Glutamatergic neuron (in vitro differentiated cells): ENCODE data around the gene ELAC1. TPM values are rescaled to one million over a fixed set of nuclear protein-coding genes. Genes with fewer than 3 reads are reported as not detected.
"Not testable (repeated sequence)": the region's sequence is repeated elsewhere in the genome, so short reads cannot be mapped to it uniquely, and the experiment has no call there.

Source experiments
- DNase-seq: peaks from one replicate; pipeline ENCODE4 v3.0.0; 2022
- H3K27ac Mint-ChIP-seq: one replicate; pipeline ENCODE4 v1.8.0; 2020; ENCODE audit warnings: mild to moderate bottlenecking, mixed read lengths, inconsistent platforms; ENCODE audit not compliant: unreplicated experiment
- H3K27me3 Mint-ChIP-seq: one replicate; pipeline ENCODE4 v1.8.0; 2020; ENCODE audit warnings: mild to moderate bottlenecking, moderate library complexity, mixed read lengths, inconsistent platforms; ENCODE audit not compliant: unreplicated experiment
- H3K36me3 Mint-ChIP-seq: one replicate; pipeline ENCODE4 v1.8.0; 2020; ENCODE audit warnings: mild to moderate bottlenecking, mixed read lengths, inconsistent platforms; ENCODE audit not compliant: unreplicated experiment
- H3K4me1 Mint-ChIP-seq: one replicate; pipeline ENCODE4 v1.8.0; 2020; ENCODE audit warnings: mild to moderate bottlenecking, low read depth, mixed read lengths, inconsistent platforms; ENCODE audit not compliant: unreplicated experiment
- H3K4me3 Mint-ChIP-seq: one replicate; pipeline ENCODE4 v1.8.0; 2020; ENCODE audit warnings: mild to moderate bottlenecking, mixed read lengths, inconsistent platforms; ENCODE audit not compliant: unreplicated experiment
- H3K9me3 Mint-ChIP-seq: one replicate; pipeline ENCODE4 v1.8.0; 2020; ENCODE audit warnings: mild to moderate bottlenecking, moderate library complexity, mixed read lengths, inconsistent platforms; ENCODE audit not compliant: unreplicated experiment
- CTCF ChIP-seq: fragments of 200-600 bp; sonication (generic); IDR thresholded peaks from one replicate; pipeline ENCODE4 v1.5.0; 2021; ENCODE audit not compliant: partially characterized antibody, unreplicated experiment
- total RNA-seq: library from RNA; stranded (reverse); fragmentation: NEBNext Ultra II Directional; extraction: Animal tissue kit (Norgen Biotek cat#: 25700); gene quantifications from one replicate; pipeline ENCODE4 v1.2.1, GENCODE V29; 2021; ENCODE audit not compliant: unreplicated experiment

ELAC1 gene
- total RNA-seq, 1 donor from 2014 or later = 9.2 TPM

- no peaks in the 10 kb centered on the region for H3K4me1 Mint-ChIP-seq
- no peak for TF ChIP-seq CTCF
- H3K36me3 Mint-ChIP-seq = no peaks in the 10 kb centered on the region
- H3K27ac Mint-ChIP-seq = no peak overlapping the region
- no peaks in the 10 kb centered on the region for H3K27me3 Mint-ChIP-seq
- H3K4me3 Mint-ChIP-seq = no peak overlapping the region
- H3K9me3 Mint-ChIP-seq = no peaks in the 10 kb centered on the region
- DNase-seq = no peak
Observed at GRCh38 chr18:50944245-50944932, 23.5 kb upstream of the ELAC1 start.

GRCh38 chr18:50945918-50946317 lies 21.9 kb upstream of the ELAC1 start:
- not testable (repeated sequence) for H3K27me3 Mint-ChIP-seq, H3K36me3 Mint-ChIP-seq, H3K4me1 Mint-ChIP-seq, DNase-seq, H3K27ac Mint-ChIP-seq, H3K4me3 Mint-ChIP-seq, H3K9me3 Mint-ChIP-seq

GRCh38 chr18:50947899-50948298 lies 19.9 kb upstream of the ELAC1 start:
- no peak for TF ChIP-seq CTCF
- H3K36me3 Mint-ChIP-seq = no peaks in the 10 kb centered on the region
- H3K27me3 Mint-ChIP-seq = peaks cover 1% of the 10 kb centered on the region
- no peak overlapping the region for H3K4me3 Mint-ChIP-seq
- H3K4me1 Mint-ChIP-seq = no peaks in the 10 kb centered on the region
- DNase-seq = no peak
- no peaks in the 10 kb centered on the region for H3K9me3 Mint-ChIP-seq
- no peak overlapping the region for H3K27ac Mint-ChIP-seq

GRCh38 chr18:50949185-50949584 lies 18.7 kb upstream of the ELAC1 start:
- no peaks in the 10 kb centered on the region for H3K36me3 Mint-ChIP-seq
- no peaks in the 10 kb centered on the region for H3K4me1 Mint-ChIP-seq
- peaks cover 1% of the 10 kb centered on the region for H3K27me3 Mint-ChIP-seq
- no peak overlapping the region for H3K4me3 Mint-ChIP-seq
- no peak overlapping the region for H3K27ac Mint-ChIP-seq
- DNase-seq = no peak
- TF ChIP-seq CTCF = no peak
- no peaks in the 10 kb centered on the region for H3K9me3 Mint-ChIP-seq

GRCh38 chr18:50950626-50951025 lies 17.2 kb upstream of the ELAC1 start:
- no peaks in the 10 kb centered on the region for H3K36me3 Mint-ChIP-seq
- H3K27me3 Mint-ChIP-seq = peaks cover 1% of the 10 kb centered on the region
- no peak overlapping the region for H3K4me3 Mint-ChIP-seq
- no peak overlapping the region for H3K27ac Mint-ChIP-seq
- no peaks in the 10 kb centered on the region for H3K4me1 Mint-ChIP-seq
- TF ChIP-seq CTCF = no peak
- no peaks in the 10 kb centered on the region for H3K9me3 Mint-ChIP-seq
- no peak for DNase-seq
